B cell (primary cell): ENCODE results near the gene WDFY2.

Experiments
- EZH2 ChIP-seq: IDR thresholded peaks from 2 replicates; pipeline ENCODE4 v1.6.1; 2012; ENCODE audit warnings: borderline replicate concordance, low read depth, mild to moderate bottlenecking, moderate library complexity, low read length; ENCODE audit not compliant: insufficient read depth, poor library complexity, severe bottlenecking
- TF ChIP-seq, protein P1 (sequence below): fragments of 200-600 bp; IDR thresholded peaks from one replicate; pipeline ENCODE4 v1.8.0; 2022; ENCODE audit warnings: antibody characterized with exemption, mild to moderate bottlenecking

DNA sequence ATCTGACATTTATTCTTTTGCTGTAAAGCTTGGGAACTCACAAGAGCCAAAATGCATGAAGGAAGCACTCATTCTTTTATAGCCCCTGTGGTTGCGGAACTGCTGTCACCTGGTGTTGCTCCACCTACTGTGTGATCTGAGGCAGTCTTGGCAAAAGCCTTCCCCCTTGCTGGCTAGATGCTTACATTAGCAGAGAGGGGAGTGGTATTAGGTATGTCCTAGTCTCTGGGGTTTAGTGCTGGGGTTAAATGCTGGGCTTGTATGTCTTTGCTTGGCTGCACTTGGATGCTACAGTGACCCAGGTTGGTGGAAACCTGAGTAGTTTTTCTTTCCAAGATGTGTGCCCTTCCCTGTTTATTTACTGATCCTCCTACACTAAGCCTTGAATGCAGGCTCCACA is 99.3 kb downstream of the WDFY2 start:
- TF ChIP-seq, protein P1, sequence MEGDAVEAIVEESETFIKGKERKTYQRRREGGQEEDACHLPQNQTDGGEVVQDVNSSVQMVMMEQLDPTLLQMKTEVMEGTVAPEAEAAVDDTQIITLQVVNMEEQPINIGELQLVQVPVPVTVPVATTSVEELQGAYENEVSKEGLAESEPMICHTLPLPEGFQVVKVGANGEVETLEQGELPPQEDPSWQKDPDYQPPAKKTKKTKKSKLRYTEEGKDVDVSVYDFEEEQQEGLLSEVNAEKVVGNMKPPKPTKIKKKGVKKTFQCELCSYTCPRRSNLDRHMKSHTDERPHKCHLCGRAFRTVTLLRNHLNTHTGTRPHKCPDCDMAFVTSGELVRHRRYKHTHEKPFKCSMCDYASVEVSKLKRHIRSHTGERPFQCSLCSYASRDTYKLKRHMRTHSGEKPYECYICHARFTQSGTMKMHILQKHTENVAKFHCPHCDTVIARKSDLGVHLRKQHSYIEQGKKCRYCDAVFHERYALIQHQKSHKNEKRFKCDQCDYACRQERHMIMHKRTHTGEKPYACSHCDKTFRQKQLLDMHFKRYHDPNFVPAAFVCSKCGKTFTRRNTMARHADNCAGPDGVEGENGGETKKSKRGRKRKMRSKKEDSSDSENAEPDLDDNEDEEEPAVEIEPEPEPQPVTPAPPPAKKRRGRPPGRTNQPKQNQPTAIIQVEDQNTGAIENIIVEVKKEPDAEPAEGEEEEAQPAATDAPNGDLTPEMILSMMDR: no peak
- no peak for TF ChIP-seq EZH2
